SK-MEL-5 (cell line): ENCODE measurements around the gene MCC. TPM values are rescaled to one million over a fixed set of nuclear protein-coding genes. Genes with fewer than 3 reads are reported as not detected.
A peak's percentile ranks its signal among the peaks of the same experiment; 100 is the strongest.

Experiments
- DNase-seq: peaks from one replicate; pipeline ENCODE4 v3.0.0-alpha.2; 2016; ENCODE audit warnings: low read depth, low spot score
- in situ Hi-C: cut with HindIII; loops from 2 replicates; pipeline ENCODE4 v1.10.0; 2016; ENCODE audit warnings: low sequenced_read_pairs, high pct_unique_total_duplicates, low pct_unique_long_range_greater_than_20kb
- small RNA-seq, 2 experiments: library from RNA; depleted of rRNA; stranded (forward); fragments of <200 nt; gene quantifications; one replicate each; pipeline ENCODE3, GENCODE V24; 2014
- total RNA-seq: library from RNA; depleted of rRNA; stranded (reverse); fragments of >200 nt; shearing (Covaris generic); gene quantifications from 2 replicates; pipeline ENCODE4 v1.2.3, GENCODE V29; 2014; rRNA removed

MCC gene
- total RNA-seq, 1 experiment from 2014 or later = 48.2 TPM

DNA sequence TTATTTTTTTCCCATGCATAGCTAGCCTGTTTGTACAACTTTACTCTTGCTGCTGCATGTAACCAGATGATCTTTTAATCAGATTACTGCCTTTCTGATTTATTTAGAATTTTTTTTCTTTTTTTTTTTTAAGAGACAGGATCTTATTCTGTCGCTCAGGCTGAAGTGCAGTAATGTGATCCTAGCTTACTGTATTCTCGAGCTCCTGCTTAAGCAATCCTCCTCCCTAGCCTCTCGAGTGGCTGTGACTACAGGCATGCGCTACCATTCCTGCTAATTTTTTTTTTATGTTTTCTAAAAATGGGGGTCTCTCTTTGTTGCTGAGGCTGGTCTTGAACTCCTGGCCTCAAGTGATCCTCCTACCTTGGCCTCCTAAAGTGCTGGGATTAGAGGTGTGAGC, 502.0 kb downstream of the MCC start:
- DNase-seq = no peak
- in situ Hi-C loops = no loop called here

DNA sequence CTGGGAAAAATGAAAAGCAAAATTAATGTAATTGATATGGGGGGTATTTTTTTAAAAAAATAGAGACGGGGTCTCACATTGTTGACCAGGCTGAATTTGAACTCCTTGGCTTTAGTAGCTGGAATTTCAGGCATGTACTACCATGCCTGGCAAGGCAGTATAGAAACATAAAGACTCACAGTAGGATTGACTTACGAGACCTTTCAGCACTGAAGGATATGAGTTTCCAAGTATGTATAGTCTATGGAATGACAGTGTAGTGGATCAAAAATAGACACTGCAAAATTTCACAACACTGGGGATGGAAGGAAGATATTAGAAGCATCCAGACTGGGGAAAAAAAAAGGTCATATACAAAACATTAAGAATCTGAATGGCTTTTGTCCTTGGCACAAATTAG, 504.9 kb downstream of the MCC start:
- in situ Hi-C loops = no loop called here
- DNase-seq = no peak

DNA sequence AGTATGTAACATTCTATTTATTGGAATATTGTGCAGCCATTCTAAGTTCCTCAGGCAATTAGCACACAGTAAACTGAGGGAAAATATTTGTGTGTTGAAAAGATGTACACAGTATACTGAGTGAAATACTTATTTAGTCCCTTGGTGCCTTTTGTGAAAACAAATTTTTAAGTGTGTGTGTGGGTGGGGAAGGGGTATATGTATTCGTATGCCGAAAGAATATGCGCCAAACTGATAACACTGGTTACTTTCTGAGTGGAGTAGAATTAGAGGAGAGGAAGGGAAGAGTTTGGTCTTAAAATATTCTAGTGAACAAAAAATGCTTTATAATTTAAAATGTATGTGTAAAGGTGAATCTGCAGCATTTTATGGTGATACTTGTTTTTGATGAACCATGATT, 508.5 kb downstream of the MCC start:
- in situ Hi-C loops = no loop called here
- DNase-seq = no peak

DNA sequence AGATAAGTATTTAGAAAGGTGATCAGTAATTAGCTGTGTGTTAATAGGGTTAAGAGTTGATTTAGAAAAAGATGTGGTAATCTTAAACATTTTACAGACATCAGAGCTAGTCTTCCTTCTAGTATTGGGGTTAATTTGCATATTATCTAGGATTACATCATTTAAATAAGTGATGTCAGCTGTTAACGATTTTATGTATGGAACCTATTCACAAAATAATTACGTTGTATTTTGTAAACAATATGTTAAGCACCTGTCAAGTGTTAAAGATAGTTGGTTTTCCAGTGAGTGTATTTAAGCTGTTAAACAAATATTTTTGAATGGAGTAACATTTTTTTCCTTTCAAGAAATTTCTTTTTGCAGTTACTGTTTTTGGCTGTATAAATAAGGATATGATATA, 509.4 kb downstream of the MCC start:
- DNase-seq = no peak
- in situ Hi-C loops = no loop called here

DNA sequence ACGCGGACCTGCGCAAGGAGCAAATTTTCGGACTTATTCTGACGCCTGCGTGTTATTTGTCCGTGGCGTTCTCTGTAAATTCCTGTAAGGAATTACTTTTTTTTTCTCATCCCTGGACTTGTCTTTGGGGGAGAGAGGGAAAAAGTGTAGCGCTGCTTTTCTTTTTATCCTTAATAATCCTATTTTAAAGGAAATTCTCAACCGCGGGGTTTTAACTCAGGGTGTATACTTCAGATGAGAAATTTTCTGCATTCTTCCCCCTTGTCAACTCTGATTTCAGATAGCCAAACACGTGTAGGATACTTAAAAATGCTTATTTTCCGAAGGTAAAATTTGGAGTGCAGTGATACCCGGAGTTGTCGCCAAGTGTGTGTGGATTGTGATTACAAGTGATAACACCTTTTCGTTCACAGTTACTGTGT, 510.8 kb downstream of the MCC start:
- no peak for DNase-seq
- in situ Hi-C loops = no loop called here

DNA sequence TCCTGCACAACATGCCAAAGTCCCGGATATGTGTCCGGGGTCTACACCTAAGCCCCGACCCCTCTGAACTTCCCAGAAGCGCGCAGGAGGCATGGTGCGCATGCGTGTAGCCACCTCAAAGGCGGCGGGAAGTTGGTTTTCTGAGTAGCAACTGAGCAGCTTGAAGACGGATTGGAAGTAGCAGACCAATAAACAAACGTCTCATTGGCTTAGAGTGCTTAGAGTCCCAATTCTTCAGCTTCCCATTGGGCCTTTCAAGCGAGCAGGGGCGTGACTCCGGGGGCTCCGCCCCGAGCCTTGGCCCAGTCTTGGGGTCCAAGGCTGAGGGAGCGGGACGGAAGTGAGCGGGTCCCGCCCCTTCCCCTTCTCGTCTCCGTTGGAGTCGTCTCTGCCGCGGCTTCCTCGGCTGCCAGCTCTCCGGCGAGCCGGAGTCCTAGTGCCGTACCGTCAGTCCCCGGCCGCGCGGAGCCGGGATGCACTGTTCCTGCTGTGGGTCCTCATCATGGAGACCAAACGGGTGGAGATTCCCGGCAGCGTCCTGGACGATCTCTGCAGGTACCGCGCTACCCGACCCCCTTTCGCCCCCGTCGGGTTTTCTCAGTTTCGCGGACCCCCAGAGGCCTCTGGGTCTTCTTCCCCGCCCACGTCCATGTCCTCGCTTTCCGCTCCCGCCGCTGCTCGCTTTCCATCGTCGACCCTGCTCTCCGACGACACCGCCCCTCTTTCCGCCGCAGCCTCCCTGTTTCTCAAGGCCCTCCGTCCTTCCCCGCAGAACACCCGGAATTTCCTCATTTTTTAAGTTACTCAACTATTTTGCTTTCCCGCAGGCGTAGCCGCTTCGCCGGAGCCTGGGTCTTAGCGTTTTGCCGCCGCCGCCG, 511.6 kb downstream of the MCC start, which contains the start of gene DCP2:
TSS of gene DCP2 (plus strand) at position 367 of the 878 bp plus-strand sequence. CDS start at position 503, 136 bp downstream.
- in situ Hi-C loops = no loop called here
- DNase-seq = peak; percentile 99

DNA sequence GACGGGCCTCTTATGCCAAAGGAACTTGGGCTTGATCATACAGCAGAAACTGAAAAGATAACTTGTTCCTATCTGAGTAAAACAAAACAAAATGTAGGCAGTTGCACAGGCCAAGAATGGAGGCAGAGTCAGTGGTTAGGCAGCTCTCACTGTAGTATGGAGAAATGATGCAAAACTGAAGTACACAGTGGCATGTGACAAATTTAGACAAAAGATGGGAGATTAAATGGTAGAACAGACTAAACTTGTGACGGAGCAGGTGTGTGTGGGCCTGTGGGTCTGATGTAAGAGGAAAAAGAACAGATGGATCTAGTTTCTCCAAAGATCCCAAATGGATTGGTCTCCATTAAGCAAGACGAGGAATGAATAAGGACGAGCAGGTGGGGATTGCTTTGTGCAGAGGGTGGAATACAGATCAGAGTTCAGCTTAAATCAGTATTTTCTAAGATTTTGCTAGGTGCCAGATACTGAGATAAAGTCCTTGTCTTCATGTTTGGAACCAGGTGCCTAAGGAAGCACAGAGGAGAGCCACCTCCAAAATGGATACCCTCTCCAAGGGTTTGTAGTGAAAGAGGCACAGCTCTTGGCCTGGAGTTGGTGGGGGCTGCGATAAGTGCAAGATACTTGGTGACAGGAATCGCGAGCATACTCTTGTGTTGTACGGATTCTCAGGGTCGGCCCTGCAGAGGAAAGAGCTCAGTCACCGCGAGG, 512.4 kb downstream of the MCC start:
- in situ Hi-C loops = no loop called here
- no peak for DNase-seq

DNA sequence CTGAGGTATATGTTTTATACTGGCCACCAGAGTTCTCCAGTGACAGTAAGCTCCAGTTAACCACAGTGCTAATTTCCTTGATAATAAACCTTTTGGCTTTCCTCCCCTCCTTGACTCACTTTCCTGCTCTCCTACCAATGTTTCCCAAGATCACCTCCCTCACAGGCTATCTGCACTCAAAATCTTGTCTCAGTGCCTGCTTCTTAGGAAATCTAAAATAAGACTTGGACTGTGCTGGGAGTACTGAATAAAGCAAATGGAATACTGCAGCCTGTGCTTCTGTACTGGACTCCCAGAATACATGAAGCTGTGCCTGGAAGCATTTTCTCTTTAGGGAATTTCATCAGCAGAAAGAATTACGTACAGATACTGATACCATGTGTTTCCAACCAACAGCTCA, 513.4 kb downstream of the MCC start:
- in situ Hi-C loops = no loop called here
- no peak for DNase-seq

DNA sequence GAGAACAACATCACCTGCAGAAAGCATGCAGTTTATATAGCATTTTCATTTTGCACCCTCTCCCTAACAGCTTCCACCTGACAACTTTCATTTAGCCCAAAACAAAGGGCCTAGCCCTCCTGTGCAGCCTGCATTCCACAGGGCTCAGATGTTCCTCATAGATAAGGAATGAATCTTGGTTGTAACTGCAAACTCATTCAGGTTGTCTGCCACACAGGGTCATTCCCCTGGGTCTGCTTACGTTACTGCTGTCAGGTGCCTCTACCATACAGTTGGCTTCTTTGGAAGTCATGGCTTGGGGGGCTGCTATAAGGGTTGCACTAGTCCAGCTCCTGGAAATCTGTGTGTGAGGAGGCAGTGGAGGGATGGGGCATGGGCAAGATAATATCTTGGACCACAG, 514.3 kb downstream of the MCC start:
- in situ Hi-C loops = no loop called here

DNA sequence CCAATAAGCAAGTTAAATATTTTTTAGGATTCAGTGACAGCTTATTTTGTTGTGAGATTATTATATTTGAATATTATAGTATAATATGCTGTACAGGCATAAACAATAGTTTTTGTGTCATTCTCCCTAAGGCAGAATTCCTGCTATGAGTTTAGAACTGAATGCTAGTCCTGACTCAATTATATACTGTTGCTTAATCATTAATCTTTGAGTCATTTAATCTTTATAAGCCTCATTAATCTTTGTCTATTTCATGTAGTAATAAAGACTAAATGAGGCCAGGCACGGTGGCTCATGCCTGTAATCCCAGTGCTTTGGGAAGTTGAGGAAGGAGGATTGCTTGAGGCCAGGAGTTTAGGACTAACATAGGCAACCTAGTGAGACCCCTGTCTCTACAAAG, 515.2 kb downstream of the MCC start:
- no peak for DNase-seq
- in situ Hi-C loops = no loop called here

More for the DNA sequence above, 514.3 kb downstream of the MCC start:
- DNase-seq = no peak

Small RNAs within 50 kb of the gene (small RNA-seq; reads per million reads assigned to genes)
- 0 to 0.05 reads per million in 2 experiments for gene RNU4ATAC13P

Other genes starting within 250 kb of the MCC start
- not detected in 2 replicates for gene TSSK1B, start 53.5 kb downstream of the MCC start, total RNA-seq
- 15.3 and 16.3 TPM in 2 replicates for gene YTHDC2, start 25.2 kb upstream of the MCC start, total RNA-seq